HFF-Myc (cell line): ENCODE measurements around the gene MNX1.

ENCODE experiments used
- DNase-seq: peaks from one replicate; pipeline ENCODE4 v3.0.0-alpha.2; 2011; ENCODE audit warnings: low read depth; ENCODE audit errors: extremely low read depth
- H3K4me3 ChIP-seq: replicated peaks from 2 replicates; pipeline ENCODE4 v1.5.1; 2011; ENCODE audit warnings: low read depth, mild to moderate bottlenecking, control low read depth, low read length
- CTCF ChIP-seq: IDR thresholded peaks from 2 replicates; pipeline ENCODE4 v1.5.1; 2012; ENCODE audit warnings: mild to moderate bottlenecking, low read depth, low read length, control low read depth; ENCODE audit errors: missing control alignments

Gene MNX1

GRCh38 chr7:157018997-157019608 lies 8.6 kb upstream of the MNX1 start:
- TF ChIP-seq CTCF, result no peak
- H3K4me3 ChIP-seq, result no peak overlapping the region
- DNase-seq, result no peak

- no peak overlapping the region for H3K4me3 ChIP-seq
- no peak for DNase-seq
- no peak for TF ChIP-seq CTCF
Measured at GRCh38 chr7:157018328-157018996, 8.0 kb upstream of the MNX1 start.

GRCh38 chr7:157017603-157018327 lies 7.3 kb upstream of the MNX1 start:
- no peak overlapping the region for H3K4me3 ChIP-seq
- no peak for TF ChIP-seq CTCF
- no peak for DNase-seq

GRCh38 chr7:157017149-157017548 lies 6.7 kb upstream of the MNX1 start:
- no peak for TF ChIP-seq CTCF
- no peak overlapping the region for H3K4me3 ChIP-seq
- no peak for DNase-seq

GRCh38 chr7:157016352-157017041 lies 6.0 kb upstream of the MNX1 start:
- H3K4me3 ChIP-seq, result no peak overlapping the region
- DNase-seq, result no peak
- no peak for TF ChIP-seq CTCF

- TF ChIP-seq CTCF, result no peak
- DNase-seq, result no peak
- H3K4me3 ChIP-seq, result no peak overlapping the region
Measured at GRCh38 chr7:157016024-157016351, 5.5 kb upstream of the MNX1 start.
